LNCAP (cell line): ENCODE measurements around the gene HYPK.

Experiments used
- CTCF ChIP-seq: fragments of 450-650 bp; IDR thresholded peaks from 2 replicates; pipeline ENCODE4 v1.5.1; 2017; ENCODE audit warnings: mild to moderate bottlenecking

HYPK gene, protein sequence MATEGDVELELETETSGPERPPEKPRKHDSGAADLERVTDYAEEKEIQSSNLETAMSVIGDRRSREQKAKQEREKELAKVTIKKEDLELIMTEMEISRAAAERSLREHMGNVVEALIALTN

DNA sequence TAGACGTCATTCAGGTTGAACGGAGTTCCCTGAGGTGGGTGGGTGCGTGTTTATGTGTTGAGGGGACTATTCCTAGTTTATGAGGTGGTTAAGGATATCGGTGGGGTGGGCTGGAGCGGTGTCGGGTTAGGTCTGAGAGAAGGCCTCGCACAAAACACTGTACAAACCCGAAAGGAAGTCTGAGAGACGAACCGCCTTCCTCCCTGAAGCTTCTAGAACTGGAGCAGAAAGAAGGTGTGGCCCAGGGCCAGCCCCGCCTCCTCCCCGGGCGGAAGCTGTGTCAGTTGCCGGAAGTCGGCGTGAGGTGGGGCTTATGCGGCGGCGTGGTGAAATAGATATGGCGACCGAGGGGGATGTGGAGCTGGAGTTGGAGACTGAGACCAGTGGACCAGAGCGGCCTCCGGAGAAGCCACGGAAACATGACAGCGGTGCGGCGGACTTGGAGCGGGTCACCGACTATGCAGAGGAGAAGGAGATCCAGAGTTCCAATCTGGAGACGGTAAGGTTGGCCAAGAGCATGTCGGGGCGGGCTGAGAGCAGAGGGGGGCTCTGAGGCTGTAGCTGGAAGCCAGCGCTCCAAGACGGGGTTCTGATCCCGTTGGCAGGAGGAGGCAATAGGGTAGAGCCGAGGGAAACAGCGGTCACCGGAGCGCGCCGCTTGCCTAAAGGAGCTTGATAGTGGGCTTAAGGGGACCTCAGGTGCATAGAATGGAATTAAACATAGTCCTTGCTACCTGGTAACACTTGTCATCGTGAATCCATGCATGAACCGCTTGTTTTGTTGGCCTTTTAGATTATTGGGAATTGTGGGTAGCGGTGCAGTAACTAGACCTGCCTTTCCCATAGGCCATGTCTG lies at the start of gene HYPK:
TSS of gene HYPK (plus strand) at position 314 of the 856 bp plus-strand sequence. CDS start at position 338, 24 bp downstream.
- no peak for TF ChIP-seq CTCF

DNA sequence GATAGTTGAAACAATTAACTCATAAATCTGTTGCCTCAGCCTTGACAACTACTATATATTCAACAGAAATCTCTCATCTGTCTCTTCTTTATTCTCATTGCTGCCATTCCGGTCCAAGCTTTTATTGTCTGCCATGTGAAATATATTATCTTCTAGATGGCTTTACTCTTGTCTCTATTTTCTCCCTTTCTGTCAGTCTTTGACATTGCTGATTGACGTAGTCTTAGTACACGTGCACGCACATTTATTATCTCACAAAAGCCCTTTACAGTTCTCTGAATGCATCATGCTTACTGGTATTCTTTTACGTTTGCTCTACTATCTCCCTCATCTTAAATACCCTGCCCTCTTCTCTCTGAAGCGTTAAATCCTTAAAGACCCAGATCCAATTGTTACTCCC lies 48.5 kb upstream of the HYPK start:
- no peak for TF ChIP-seq CTCF

DNA sequence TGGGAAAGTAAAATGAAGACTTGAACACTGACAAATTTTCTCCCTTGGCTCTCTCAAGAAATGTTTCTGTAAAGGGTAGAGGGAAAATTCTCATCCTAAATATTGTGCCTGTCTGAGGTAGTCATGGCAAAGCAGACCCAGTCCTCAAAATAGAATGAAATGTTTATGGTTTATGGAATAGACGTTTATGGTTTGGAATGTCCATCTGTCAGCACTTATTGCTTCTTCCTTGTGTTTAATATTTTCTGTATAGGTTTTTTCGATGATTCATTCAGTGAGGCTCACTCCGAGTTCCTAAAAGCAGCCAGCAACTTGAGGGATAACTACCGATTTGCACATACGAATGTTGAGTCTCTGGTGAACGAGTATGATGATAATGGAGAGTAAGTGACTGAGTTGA lies 37.6 kb upstream of the HYPK start:
- TF ChIP-seq CTCF, result no peak

DNA sequence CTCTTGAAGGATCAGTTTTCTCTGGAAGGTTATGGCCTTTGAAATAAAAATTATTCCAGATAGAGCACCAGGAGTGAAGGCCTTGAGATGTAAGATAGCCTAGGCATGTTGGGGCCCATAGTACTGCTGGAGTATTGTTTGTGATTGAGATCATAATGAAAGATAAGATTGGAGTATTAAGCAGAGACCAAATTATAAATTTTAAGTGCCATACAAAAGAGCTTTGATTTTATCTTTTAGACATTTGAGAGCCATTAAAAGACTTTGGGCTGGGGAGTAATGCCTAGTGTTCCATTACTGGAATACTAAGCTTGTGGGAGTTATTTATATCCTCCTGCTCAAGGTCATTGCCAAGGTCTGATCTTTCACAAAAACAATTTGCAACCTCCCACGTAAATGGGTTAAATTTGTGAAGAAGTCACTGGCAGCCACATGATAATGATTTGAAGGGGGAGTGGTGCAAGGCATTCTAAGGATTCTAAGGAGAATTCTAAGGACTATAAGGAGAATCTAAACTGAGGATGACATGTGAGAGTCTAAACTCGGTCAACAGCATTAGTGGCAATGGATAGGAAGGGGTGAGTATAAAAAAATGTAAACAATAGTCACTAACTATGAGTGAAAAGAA lies 36.5 kb upstream of the HYPK start:
- no peak for TF ChIP-seq CTCF

DNA sequence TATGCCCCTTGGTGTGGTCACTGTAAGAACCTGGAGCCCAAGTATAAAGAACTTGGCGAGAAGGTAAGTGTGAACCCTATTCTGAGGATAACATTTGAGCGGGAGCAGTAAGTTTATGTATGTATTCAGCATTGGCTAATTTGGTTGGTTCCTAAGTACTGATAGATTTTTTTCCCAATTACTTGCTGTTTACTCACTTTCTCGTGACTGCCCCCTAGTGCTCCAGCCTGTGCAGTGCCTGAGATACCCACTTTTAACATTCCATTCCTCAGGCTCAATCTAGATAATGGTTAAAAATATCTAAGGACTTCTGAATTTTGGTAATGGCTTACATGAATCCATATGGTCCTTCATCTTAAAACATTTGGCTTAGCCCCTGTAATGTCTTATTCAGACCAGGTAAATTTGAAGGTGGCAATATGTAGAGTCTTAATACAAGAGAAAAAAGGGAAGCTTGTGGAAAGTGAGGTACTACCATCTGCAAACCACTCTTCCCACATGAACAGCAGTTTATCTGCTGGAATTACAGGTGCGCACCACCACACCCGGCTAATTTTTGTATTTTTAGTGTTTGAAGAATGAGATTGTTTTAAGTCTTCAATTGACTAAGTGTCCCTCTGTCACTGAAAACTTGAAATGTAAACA lies 30.7 kb upstream of the HYPK start:
- TF ChIP-seq CTCF, result peak; percentile 93

DNA sequence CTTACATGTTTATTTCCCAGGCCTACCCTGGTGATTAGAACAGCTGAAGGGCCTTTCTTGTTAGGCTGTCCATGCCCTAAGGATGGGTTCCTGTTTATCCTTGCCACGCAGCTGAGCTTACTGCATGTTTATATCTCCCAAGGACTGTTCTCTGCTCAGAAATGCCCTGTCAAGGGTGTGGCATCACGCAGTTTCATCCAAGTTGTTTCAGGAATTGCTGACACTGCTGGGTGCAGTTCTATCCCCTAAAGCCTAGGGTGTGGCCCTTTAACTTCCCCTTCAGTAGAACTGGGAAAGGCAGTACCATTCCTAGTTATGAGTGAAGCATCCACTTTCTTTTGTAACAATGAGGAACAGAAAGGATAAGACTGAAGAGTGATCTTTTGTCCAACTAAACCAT lies 28.6 kb upstream of the HYPK start:
- TF ChIP-seq CTCF, result no peak

DNA sequence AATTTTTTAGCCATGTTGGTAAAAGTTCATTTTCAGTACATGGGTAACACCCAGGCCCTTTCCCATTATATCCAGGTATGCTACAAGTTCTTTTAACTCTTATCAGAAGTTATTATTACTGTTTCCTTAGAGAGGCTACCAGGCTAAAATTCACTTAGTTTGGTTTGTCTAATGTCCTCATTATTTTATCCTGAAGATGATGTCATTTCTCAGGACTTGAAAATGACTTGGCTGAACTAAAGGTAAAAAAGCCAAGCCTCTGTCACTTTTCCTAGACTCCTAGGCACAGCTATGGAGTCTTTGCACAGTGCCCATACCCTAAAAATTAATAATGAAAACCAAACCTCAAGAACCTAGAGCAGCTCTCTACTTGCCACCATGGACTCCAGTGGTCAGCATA lies 27.8 kb upstream of the HYPK start:
- TF ChIP-seq CTCF, result no peak
